Activated T-cell treated with anti-CD3 and anti-CD28 coated beads, Interleukin-2, amount 50 U/mL, for 4 hours (primary cell): ENCODE results near the gene SLC6A12. TPM values are rescaled to one million over a fixed set of nuclear protein-coding genes. Genes with fewer than 3 reads are reported as not detected.

Experiments used
- ATAC-seq, 2 donors: fragments of 200-7000 bp; cut with Tn5 transposase; one replicate each; pipeline ENCODE4 v1.10.0; 2021
- DNase-seq: peaks from one replicate; pipeline ENCODE4 v3.0.0-alpha.2; 2020
- H3K27me3 Mint-ChIP-seq: one replicate; pipeline ENCODE4 v1.8.0; 2021; ENCODE audit warnings: low read depth, mixed read lengths
- H3K36me3 Mint-ChIP-seq: one replicate; pipeline ENCODE4 v1.8.0; 2022; ENCODE audit warnings: mixed read lengths; ENCODE audit not compliant: insufficient read depth
- H3K4me1 Mint-ChIP-seq: one replicate; pipeline ENCODE4 v1.8.0; 2021; ENCODE audit warnings: low read depth, mixed read lengths
- H3K4me3 Mint-ChIP-seq: one replicate; pipeline ENCODE4 v1.8.0; 2021; ENCODE audit warnings: mild to moderate bottlenecking, moderate library complexity, mixed read lengths
- H3K9me3 Mint-ChIP-seq: one replicate; pipeline ENCODE4 v1.8.0; 2021; ENCODE audit warnings: mixed read lengths
- total RNA-seq, 3 donors: library from RNA; stranded (reverse); gene quantifications; one replicate each; pipeline ENCODE4 v1.2.1, GENCODE V29; 2021

The SLC6A12 gene
- total RNA-seq, result under 1 TPM in 2 of 3 donors, not detected in 1; 0.11 to 0.42 TPM

DNA sequence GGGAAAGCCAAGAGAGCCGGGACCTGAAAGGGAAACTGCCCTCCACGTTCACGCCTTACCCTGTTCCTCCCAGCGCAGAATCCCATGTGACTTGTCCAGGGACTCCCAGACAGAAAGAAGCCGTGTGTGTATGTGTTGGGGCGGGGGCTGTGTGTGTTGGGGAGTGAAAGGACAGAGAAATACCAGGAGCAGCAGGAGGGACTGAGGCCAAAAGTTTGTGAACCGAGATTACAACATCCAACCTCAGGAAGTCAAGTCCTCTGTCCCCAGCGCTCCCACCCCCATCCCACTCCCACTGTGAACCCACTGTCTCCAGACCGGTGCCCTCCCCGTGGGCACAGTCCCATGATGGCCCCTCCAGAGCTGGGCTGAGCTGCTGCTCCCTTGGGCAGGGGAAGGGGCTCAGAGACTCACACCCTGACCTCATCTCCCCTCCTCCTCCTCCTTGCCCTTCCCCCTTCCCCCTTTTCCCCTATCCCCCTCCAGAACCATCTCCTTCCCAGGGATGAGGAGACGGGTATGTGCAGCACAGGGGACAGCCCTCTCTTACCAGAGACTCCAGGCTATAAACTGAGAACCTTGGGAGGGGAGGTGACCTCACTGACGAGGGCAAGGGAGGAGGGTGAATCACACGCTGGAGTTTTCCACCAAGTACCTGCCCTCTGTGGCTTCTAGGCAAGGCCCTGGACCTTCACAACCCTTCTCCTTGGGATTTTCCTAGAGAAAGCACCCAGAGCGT lies at the start of gene SLC6A12:
Gene SLC6A12 (minus strand): TSS at position 155 of the 739 bp plus-strand sequence. CDS start 4,171 bp downstream, outside the sequence.
- H3K36me3 Mint-ChIP-seq, result no peaks in the 10 kb centered on the region
- no peak within 1 kb of the TSS for H3K4me3 Mint-ChIP-seq
- H3K27me3 Mint-ChIP-seq, result peaks cover 47% of the 10 kb centered on the region
- DNase-seq, result no peak
- no peak for ATAC-seq
- peaks cover 1% of the 10 kb centered on the region for H3K4me1 Mint-ChIP-seq
- H3K9me3 Mint-ChIP-seq, result no peaks in the 10 kb centered on the region

DNA sequence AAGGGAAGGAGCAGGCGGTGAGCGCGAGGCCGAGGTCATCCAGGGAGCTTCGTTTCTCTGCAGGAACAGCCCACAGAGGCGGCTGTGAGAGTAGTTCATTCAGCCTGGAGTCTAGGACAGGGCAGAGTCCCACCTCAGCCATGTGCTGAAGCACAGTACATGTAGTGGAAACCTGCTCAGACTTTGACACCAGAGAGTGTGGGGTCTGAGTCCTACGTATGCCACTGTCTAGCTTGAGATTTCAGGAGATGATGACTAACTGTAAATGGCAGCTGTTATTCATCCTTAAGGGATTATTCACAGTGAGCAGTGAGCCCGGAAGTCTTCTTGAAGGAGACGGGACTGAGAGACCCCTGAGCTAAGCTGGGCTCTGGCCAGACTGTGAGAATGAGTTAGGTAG lies 49.6 kb upstream of the SLC6A12 start:
- no peak for DNase-seq
- H3K4me1 Mint-ChIP-seq, result peaks cover 5% of the 10 kb centered on the region
- H3K9me3 Mint-ChIP-seq, result no peaks in the 10 kb centered on the region

DNA sequence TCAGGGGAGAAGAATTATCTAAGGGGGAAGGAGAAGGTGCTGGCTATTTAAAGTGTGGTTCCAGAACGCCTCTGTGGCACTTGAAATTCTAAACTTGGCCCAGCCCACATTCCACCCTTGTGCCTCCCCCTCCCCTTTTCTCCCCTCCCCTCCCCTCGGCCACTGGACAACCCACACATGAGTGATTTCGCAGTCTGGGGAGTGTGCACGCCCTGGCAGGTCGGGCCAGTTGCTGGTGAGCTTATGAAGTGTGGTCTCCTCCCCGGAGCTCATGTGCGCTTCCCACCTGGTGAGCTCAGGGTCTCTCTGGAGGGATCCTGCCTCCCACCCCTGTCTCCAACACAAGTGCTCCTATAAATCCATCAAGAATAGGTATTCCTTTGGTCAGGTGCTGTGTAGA lies 48.9 kb upstream of the SLC6A12 start, which contains the start of gene SLC6A13:
Gene SLC6A13 (minus strand): TSS at position 20 of the 400 bp plus-strand sequence. CDS start 2,784 bp downstream, outside the sequence.
- peaks cover 5% of the 10 kb centered on the region for H3K4me1 Mint-ChIP-seq
- no peaks in the 10 kb centered on the region for H3K9me3 Mint-ChIP-seq
- ATAC-seq (no peak), DNase-seq (no peak)
- H3K4me3 Mint-ChIP-seq, result no peak within 1 kb of the TSS
- peaks cover 15% of the 10 kb centered on the region for H3K27me3 Mint-ChIP-seq
- no peaks in the 10 kb centered on the region for H3K36me3 Mint-ChIP-seq

More for the DNA sequence above, 49.6 kb upstream of the SLC6A12 start:
- Mint-ChIP-seq H3K4me3 (no peak overlapping the region), H3K27me3 (peaks cover 7% of the 10 kb centered on the region), H3K36me3 (no peaks in the 10 kb centered on the region)
- ATAC-seq, result no peak

DNA sequence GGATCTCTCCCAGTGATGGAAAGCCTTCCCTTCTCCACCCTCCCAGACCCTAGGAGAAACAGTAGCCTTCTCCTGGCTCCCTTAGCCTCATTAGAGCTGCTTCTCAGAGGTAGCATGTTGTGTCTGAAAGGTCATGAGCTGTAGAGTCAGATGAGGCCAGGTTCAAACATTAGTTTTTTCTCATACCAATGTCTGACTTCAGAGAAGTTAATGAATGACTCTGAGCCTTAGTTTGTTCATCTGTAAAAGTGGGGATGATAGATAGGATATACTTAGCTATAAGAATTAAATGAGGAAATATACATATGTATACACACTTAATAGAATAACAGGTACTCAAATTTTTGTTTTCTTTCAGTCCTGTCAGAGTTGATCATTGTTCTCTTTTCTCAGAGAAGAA lies 48.2 kb upstream of the SLC6A12 start:
- no peak overlapping the region for H3K4me3 Mint-ChIP-seq
- no peaks in the 10 kb centered on the region for H3K36me3 Mint-ChIP-seq
- peaks cover 21% of the 10 kb centered on the region for H3K27me3 Mint-ChIP-seq
- ATAC-seq (no peak), DNase-seq (no peak)
- H3K4me1 Mint-ChIP-seq, result peaks cover 5% of the 10 kb centered on the region
- no peaks in the 10 kb centered on the region for H3K9me3 Mint-ChIP-seq

DNA sequence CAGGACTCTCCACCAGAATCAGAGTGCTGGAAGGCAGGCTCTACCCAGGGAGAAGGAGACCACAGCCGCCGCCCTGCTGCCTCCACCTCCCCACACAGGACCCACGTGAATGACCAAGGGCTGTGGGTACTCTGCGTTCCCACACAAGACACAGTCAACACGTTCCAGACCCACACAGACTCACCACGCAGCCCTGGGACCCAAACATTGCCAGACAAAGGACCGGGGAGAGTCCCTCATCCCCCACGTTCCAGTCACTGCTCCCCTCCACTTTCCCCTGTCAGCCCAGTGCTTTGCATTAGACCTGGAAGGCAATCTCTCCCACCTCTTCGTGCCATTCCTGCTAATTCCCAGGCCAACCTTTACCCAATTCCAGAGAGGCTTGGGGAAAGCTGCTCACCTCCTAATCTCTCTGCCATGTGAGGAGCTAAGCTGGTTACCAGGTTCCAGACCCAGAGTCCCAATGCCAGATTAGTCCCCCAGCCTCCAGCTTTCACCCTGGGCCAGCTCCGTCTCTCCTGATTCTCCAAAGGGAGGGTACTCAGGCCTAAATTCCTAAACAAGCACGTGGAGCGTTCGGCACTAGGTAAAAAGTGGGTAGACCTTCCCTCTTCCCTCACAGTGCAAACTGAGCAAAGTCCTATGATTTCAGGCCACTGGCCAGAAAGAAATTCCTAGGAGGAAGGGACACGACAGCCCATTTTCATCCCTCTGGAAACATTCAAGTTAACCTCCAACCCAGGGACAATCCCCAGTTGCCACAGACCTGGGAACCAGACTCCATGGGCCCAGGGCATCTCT lies 43.8 kb upstream of the SLC6A12 start:
- Mint-ChIP-seq H3K27me3 (peaks cover 48% of the 10 kb centered on the region), H3K4me3 (no peak overlapping the region), H3K36me3 (no peaks in the 10 kb centered on the region), H3K4me1 (no peaks in the 10 kb centered on the region), H3K9me3 (no peaks in the 10 kb centered on the region)
- DNase-seq, result no peak
- no peak for ATAC-seq

DNA sequence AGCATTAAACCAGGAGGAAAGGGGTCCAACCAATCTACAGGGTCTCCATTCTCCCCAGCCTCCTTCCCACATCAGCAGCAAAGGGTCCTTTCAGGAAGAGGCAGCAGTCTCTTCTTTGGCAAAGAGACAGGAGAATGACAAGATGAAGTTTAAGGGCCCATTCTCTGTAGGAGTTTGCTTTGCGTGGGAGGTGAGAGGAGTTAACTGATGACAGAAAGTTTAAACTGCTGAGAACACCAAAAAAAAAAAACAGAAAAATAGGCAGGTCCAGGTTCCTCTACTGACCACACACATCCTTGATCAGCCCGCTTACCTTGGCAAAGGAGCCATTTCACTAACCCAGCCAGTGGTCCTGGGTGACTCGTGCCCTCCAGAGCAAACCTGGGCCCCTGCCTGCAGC lies 43.0 kb upstream of the SLC6A12 start:
- ATAC-seq (no peak), DNase-seq (no peak)
- Mint-ChIP-seq H3K36me3 (no peaks in the 10 kb centered on the region), H3K27me3 (peaks cover 47% of the 10 kb centered on the region), H3K4me3 (no peak overlapping the region), H3K4me1 (no peaks in the 10 kb centered on the region), H3K9me3 (no peaks in the 10 kb centered on the region)

DNA sequence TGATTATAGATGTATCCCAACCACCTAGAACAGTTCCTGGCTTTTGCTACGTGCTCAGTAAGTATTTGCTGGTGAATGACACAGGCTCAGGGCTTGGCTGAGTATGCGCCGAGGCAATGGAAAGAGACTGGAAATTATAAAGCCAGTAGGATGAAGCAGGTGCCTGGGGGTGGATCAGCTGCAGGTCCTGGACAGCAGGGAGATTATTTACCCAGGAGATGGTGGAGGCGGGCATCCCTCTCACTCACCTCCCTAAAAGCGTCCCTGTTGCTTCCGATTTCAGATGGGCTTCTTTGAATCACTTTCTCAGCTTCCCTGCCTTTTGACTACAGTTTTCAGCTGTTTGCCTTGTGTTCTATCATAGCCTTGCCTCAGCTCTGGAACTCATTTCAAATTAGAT lies 42.3 kb upstream of the SLC6A12 start:
- no peak for ATAC-seq
- no peaks in the 10 kb centered on the region for H3K9me3 Mint-ChIP-seq
- peaks cover 47% of the 10 kb centered on the region for H3K27me3 Mint-ChIP-seq
- no peak for DNase-seq
- no peak overlapping the region for H3K4me3 Mint-ChIP-seq
- no peaks in the 10 kb centered on the region for H3K4me1 Mint-ChIP-seq
- H3K36me3 Mint-ChIP-seq, result no peaks in the 10 kb centered on the region

DNA sequence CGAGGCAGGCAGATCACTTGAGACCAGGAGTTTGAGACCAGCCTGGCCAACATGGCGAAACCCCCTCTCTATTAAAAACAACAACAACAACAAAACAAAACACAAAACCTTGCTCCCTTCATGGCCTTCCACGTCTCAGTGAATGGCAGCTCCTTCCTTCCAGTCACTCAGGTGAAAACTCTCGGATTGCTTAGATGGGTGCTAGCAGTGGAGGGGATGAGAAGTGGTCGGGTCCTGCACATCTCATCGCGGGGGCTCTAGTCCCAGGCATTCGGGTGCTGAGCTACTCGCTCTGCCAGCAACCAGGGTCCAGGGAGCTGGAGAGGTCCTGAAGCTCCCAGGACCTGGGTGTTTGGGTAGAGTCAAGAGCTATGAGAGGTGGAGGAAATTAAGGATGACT lies 41.0 kb upstream of the SLC6A12 start:
- ATAC-seq, result no peak
- peaks cover 50% of the 10 kb centered on the region for H3K27me3 Mint-ChIP-seq
- H3K4me3 Mint-ChIP-seq, result no peak overlapping the region
- no peaks in the 10 kb centered on the region for H3K4me1 Mint-ChIP-seq
- H3K36me3 Mint-ChIP-seq, result no peaks in the 10 kb centered on the region
- no peaks in the 10 kb centered on the region for H3K9me3 Mint-ChIP-seq
- no peak for DNase-seq

DNA sequence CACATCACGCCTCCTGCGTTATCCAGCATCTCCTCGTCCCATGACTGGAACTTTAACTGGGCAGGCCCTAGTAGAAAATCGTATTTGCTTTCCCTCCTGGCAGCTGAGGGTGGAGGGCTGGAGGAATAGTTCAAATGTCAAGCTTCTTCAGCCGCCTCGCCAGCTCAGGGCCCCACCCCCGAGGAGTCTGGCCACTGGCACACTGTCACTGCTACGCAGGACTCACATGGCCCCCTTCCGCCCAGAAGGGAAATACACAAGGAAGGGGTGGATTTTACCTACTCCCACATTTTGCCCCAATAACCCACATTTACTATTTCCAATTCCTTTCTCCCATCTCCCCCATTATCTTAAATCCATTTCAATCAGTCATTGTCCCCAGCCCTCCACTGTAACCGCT lies 40.1 kb upstream of the SLC6A12 start:
- no peak for ATAC-seq
- Mint-ChIP-seq H3K36me3 (no peaks in the 10 kb centered on the region), H3K27me3 (peaks cover 50% of the 10 kb centered on the region), H3K4me3 (no peak overlapping the region), H3K4me1 (no peaks in the 10 kb centered on the region), H3K9me3 (peaks cover under 1% of the 10 kb centered on the region)
- no peak for DNase-seq

DNA sequence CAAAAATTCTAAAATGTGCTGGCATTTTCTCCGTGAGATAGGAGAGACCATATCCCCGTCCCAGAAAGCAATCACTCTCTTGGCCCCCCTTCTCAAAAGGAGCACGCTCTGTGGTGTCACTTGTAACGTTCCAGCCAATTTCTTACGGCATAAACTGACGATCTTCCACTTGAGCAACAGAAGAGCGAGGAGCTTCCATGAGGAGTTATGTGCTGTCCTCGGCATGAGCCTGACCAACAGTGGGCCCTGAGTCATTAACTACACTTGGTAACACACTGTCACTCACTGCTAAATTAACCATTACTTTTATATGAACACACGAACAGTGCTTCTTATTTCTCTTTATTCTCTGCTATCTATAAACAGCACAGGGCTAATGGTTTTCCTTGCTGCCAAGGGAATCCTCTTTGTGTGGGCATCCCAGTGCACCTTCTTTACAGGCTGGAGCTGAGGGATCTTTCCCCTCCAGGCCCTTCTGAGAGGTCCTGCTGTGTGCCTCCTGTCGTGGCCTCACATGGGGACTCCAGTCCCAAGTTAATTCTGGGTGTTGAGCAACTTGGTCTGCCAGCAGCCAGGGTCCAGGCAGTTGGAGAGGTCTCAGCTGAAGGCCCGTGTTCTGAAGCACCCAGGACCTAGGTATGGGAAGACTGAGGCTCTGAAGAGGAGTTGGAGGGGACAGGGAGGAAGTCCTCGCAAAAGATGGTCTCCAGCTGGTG lies 39.3 kb upstream of the SLC6A12 start:
- Mint-ChIP-seq H3K27me3 (peaks cover 46% of the 10 kb centered on the region), H3K4me3 (no peak overlapping the region), H3K4me1 (no peaks in the 10 kb centered on the region), H3K36me3 (no peaks in the 10 kb centered on the region), H3K9me3 (peaks cover 3% of the 10 kb centered on the region)
- no peak for ATAC-seq
- no peak for DNase-seq

DNA sequence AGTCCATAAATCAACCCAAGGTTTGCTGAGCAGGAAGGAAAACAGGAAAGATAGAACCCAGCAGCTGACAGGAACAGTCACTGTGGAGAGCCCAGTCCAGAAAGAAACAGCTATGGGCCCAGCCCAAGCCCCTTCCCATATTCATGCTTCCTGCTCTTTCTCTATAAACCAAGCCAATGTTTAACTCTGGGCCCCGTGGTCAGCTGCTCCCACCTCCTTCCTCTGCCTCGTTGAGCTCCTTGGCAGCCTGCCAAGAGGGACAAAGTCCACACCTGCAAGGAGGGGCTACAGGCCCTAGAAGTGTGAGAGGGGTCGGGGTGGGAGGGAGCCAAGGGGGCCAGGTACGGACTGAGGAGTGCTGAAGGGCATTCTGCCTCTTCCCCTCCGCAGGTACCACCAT lies 38.7 kb upstream of the SLC6A12 start:
- H3K27me3 Mint-ChIP-seq, result peaks cover 39% of the 10 kb centered on the region
- no peak for ATAC-seq

DNA sequence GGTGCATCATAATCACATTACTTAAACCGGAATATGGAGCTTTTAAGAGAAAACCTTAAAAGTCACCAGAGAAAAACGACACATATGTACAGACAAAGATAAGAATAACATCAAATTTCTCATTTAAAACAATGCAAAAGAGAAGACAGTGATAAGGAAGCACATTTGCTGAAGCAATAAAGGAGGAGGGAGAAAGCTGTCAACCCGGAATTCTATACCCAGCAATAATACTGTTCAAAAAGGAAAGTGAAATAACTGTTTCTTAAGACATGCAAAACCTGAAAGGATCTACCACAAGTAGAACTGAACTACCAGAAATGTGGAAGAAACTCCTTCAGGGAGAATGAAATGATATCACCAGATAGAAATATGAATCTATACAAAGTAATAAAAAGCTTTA lies 33.3 kb upstream of the SLC6A12 start:
- Mint-ChIP-seq H3K4me1 (no peaks in the 10 kb centered on the region), H3K27me3 (peaks cover 16% of the 10 kb centered on the region), H3K36me3 (peaks cover 2% of the 10 kb centered on the region), H3K9me3 (peaks cover 16% of the 10 kb centered on the region), H3K4me3 (no peak overlapping the region)
- ATAC-seq, result no peak
- no peak for DNase-seq

More for the DNA sequence above, 38.7 kb upstream of the SLC6A12 start:
- H3K4me3 Mint-ChIP-seq, result no peak overlapping the region
- no peaks in the 10 kb centered on the region for H3K36me3 Mint-ChIP-seq
- no peaks in the 10 kb centered on the region for H3K4me1 Mint-ChIP-seq
- no peak for DNase-seq
- peaks cover 9% of the 10 kb centered on the region for H3K9me3 Mint-ChIP-seq

DNA sequence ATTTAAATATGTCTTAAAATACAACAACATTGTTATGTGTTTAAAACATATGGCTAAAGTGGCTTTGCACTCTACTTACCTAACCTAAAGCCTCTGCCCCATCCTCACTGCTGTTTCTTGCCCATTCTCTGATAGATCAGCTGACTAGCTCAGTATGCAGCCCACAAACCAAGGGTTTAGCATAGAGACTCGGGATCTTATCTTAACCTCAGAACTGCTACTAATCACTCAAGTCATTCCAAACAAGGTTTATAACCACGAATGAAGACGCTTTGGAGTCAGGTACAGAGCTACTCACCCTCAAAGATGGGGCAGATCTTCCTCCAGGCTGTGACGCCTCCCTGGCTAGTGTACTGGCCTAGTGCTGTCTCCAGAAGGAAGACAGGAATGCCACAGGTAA lies 29.4 kb upstream of the SLC6A12 start:
- no peak overlapping the region for H3K4me3 Mint-ChIP-seq
- DNase-seq, result no peak

DNA sequence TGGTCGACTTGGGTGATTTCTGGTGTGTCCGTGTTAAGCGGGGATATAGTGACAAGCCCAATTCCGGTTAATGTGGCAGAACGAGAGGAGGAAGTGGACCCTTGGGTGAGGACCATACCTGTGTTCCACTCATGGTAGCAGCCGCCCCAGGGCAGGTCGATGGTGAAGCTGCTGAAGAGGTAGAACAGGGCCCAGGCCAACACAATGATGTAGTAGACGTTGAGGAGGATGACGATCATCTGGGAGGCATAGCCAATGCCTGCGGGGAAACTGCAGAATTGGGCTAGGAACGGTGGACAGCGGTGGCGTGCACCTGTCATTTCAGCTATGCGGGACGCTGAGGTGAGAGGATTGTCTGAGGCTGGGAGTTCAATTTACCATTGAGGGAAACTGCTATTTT lies 28.5 kb upstream of the SLC6A12 start:
- Mint-ChIP-seq H3K27me3 (peaks cover 29% of the 10 kb centered on the region), H3K4me1 (no peaks in the 10 kb centered on the region), H3K4me3 (no peak overlapping the region), H3K36me3 (peaks cover 2% of the 10 kb centered on the region), H3K9me3 (peaks cover 7% of the 10 kb centered on the region)
- DNase-seq, result no peak
- no peak for ATAC-seq

More for the DNA sequence above, 29.4 kb upstream of the SLC6A12 start:
- H3K4me1 Mint-ChIP-seq, result no peaks in the 10 kb centered on the region
- H3K27me3 Mint-ChIP-seq, result peaks cover 28% of the 10 kb centered on the region
- H3K36me3 Mint-ChIP-seq, result peaks cover 2% of the 10 kb centered on the region
- peaks cover 13% of the 10 kb centered on the region for H3K9me3 Mint-ChIP-seq
- ATAC-seq, result no peak
